NCI-H1930 (cell line): ENCODE results near the gene ANGPTL3.

Source experiments
- DNase-seq, 2 experiments: peaks; one replicate each; lab custom pipeline; 2025; lab: John Stamatoyannopoulos, UW

Gene ANGPTL3

GRCh38 chr1:62625415-62625814 is 28.1 kb downstream of the ANGPTL3 start:
- no peak for DNase-seq

- no peak for DNase-seq
Measured at GRCh38 chr1:62628506-62628905, 31.2 kb downstream of the ANGPTL3 start.

- no peak for DNase-seq
Measured at GRCh38 chr1:62637392-62638105, 40.2 kb downstream of the ANGPTL3 start.

- DNase-seq: no peak
Measured at GRCh38 chr1:62643283-62643682, 46.0 kb downstream of the ANGPTL3 start.

GRCh38 chr1:62652387-62652786 is 55.1 kb downstream of the ANGPTL3 start:
- no peak for DNase-seq

- DNase-seq: no peak
Measured at GRCh38 chr1:62654744-62655143, 57.4 kb downstream of the ANGPTL3 start.
